ENCODE results near the gene NECAB2.
A peak's percentile ranks its signal among the peaks of the same experiment; 100 is the strongest.

Gene NECAB2

DNA sequence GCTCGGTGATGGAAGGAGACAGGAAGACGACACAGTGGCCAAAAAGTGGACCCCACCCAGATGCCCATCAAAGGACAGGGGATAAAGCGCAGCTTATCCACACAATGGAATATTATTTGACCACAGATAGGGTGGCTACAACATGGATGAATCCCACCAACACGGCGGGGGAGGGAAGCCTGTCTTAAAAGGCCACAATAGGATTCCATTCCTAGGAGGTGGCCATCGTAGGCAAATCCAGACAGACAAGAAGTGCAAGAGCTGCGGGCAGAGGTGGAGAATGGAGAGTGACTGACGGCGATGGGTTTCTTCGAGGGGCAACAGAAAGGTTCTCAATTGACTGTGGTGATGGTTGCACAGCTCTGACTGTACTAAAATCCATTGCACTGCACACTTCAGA lies 58.6 kb downstream of the NECAB2 start:
- DNase-seq (ENCODE audit: low spot score): no peak

DNA sequence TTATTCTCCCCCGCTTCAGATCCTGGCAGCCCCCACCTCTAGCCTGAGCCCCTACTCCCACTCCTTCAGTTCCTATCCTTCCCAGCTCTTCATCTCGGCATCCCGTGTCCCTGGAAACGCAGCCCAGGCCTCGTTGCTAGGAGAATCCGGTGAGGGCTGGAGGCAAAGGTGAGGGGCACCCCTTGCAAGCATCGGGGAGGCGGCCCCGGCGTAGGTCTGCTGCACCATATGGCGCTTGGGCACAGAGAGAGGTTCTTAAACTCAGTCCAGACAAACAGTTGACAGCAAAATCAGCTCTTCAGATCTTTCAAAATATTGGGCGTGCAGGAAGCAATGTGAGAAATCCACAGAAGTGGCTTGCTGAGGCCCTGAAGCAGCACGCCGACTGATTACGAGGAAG lies 59.6 kb downstream of the NECAB2 start:
- DNase-seq (ENCODE audit: low spot score): no peak

DNA sequence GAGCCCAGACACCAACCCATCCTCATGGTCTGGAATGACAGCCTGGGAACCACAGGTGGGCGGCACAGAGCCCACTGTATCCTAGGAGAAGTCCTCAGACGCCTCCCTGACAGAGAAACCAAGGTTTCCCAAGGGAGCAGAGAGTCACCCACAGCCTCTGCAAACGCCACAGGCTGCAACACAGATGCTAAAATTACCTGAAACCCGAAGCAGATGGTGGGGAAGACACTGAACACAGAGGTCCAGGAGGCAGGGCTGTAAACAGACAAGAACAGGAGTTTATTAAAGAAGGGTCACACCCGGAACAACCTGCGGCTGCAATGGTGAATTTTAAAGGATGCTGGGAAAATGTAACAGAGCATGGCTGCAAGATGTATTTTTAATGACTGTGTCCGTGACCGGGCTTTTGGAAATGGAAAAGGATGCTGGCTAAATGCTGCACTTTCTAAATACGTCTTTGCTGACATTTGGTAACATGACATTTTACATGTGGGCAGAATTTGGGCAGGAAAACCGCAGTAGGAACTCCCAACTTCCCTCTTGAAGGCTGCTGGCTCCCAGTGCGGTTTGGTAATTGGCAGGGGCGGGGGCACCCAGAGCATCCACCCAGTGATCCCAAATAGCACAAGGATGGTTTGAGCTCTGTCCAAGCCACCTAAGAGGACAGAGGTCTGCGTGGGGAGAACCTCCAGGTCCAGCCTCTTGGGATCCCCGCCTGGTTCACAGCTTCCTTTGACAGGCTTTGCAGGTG lies 61.4 kb downstream of the NECAB2 start:
- DNase-seq (ENCODE audit: low spot score): no peak

DNA sequence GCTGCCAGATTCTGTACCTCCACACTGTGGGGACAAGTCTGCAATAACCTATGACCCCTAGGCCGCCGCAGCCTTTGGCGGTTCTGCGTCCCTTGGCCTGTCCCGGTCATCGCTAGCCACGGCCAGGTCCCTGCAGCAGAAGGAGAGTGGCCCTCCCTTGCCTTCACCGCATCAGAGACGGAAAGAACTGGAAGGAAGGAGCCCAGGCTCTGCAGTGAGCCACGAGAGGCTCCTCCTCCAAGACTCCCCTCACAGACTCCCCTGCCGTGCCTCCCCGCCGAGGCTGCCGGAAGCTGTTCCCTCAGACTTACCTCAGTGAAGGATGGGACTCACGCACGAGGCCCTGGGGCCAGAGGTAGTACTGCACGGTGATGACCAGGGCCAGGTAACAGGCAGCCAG lies 63.5 kb downstream of the NECAB2 start:
- DNase-seq (ENCODE audit: low spot score): no peak

DNA sequence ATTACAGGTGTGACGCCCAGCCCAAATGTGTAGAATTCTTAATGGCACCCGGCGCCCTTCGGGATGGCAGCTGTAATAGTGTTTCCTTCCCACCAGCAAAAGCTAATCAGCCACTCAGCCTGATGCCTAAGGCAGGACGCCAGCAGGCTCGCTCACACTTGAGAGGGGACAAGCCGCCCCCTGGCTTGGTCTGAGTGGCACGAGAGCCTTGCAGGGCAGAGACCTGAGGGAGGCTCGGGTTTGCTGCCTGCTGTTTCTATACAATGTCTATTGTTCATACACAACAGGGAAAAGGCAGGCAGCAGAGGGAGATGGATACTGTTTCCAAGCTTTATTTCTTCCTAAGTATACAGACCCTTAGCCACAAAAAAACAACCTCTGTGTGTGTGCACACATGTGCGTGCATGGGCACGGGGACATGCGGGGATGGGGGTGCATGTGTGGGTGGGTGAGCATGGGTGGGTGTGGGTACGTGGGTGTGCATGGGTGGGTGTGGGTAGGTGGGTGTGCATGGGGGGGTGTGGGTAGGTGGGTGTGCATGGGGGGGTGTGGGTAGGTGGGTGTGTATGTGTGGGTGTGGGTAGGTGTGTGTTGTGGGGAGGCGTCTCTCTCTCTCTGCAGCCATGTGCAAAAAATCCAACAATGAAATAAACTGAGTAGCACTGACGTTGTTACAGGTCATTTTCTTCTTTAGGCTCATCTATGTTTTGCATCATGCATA lies 64.6 kb downstream of the NECAB2 start:
- DNase-seq (ENCODE audit: low spot score): no peak

DNA sequence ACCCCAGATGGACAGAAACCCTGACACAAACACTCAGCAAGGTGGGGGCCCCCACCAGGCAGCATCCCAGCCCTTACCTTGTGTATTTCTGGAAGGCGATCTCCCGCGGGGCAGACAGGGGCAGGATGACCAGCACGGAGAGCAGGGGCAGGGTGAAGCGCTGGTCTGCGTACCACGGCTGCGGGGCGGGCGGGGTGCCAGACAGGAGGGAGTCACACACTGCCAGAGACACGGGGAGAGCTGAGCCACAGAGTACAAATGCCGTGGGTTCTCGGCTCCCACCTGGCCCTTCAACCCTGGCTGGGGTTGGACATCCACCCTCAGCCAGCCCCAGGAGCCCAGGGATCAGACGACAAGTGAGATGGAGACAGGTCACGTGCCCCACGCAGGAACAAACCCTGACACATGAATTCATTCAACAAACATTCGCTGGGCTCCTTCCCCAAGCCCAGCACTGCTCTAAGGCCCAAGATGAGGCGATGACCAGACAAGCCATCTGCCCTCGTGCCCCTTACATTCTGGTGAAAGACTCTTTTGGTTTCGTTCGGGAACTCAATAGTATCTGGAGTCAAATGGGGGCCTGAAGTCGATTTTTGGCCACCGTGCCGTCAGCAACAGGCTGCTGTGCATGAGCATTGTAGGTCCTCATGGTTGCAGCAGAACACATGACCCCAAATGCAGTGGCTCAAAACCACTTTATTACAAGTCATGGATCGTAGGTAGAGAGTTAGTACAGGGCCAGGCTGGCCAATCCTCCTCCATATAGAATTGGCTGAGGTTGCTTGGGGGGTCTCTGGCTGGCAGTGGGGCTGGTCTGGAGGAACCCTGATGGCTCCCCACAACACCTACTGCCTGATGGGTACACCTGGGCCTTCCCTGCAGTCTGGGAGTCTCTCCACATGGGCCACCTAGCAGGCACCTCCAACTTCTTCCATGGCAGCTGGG lies 65.5 kb downstream of the NECAB2 start:
- no peak for DNase-seq (ENCODE audit: low spot score)

DNA sequence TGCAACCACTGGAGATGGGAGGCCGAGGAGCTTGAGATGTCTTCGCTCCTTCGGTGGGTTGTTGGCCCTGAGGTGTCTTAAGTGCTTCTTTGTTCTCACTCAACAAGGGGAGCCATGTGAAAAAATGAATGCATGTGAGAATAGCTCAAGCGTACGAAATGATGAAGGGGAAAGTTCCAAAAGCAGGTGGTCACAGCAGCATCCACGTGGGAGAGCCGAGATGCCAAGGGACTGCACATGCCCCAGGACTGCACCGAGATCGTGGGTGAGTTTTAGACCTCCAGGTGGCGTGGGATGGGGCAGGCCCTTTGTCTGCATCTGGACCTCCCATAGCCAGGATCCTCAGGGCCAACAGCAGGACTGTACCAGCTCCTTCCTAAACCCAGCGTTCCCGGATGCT lies 66.5 kb downstream of the NECAB2 start:
- no peak for DNase-seq (ENCODE audit: low spot score)

DNA sequence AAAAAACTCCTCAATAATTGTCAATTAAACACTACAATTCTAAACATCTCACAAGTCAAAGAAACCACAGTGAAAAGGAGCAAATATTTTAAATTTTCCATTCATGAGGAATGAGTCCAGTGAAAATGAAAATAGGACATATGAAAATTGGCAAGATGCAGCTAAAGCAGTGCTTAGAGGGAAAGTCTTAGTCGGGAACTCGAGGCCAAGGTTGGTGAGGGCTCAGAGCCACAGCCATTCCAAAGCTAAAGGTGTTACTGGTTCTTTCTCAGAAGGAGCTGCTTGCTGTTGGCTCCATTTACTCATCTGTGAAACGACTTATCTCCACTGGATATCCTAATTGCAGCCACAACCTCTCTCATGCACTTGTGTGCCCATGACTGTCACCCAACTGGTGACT lies 68.1 kb downstream of the NECAB2 start:
- no peak for DNase-seq (ENCODE audit: low spot score)

DNA sequence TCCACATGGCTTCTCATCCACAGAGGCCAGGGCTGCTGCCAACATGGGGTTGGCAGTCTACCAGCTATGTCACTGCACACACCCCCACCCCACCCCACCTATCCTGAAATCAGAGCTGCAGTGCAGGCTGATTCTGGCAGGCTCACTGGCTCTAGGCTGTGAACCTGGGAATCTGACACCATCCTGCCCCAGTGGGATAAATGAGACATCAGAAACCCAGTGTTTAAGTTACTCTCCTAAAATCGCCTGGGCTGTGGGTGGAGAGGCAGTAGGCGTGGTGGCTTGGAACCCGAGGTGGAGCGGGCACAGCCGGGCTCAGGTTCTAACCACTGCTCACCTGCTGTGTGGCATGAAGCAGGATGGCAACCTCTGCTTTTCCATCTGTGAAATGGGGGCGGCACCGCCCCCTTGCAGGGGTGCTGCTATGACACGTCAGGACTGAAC lies 69.0 kb downstream of the NECAB2 start:
- no peak for DNase-seq (ENCODE audit: low spot score)

DNA sequence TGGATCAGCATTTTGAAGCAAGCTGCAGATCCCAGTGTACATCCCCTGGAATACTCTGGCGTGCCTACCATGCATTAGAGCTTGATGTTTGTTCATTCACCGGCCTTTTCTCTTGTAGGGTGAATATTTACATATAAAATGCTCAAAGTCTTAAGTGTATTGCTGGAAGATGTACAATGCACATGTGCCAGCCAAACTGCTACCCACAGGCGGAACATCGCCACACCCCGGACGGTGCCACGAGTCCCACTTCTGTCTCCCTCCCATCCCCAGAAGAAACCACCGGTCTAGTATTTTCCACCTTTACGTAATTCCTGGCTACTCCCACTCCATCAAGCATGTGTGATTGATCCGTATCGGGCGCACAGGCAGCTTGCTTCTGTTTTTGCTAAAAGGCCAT lies 70.4 kb downstream of the NECAB2 start:
- no peak for DNase-seq (ENCODE audit: low spot score)

DNA sequence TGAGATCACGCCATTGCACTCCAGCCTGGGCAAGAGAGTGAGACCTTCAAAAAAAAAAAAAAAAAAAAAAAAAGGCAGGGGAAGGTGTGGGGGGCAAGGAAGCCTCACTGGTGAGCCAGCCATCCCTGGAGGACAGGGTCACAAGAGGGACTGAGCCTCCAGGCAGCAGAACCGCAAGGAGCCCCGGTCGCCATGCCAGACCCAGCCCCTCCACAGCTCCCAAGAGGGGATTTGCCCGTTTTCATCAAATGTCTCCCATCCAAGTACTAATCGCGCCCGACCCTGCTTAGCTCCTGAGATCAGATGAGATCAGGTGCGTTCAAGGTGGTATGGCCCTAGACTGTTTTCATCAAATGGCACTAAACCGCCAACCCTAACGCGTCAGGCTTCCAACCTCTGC lies 71.7 kb downstream of the NECAB2 start:
- DNase-seq (ENCODE audit: low spot score): no peak

DNA sequence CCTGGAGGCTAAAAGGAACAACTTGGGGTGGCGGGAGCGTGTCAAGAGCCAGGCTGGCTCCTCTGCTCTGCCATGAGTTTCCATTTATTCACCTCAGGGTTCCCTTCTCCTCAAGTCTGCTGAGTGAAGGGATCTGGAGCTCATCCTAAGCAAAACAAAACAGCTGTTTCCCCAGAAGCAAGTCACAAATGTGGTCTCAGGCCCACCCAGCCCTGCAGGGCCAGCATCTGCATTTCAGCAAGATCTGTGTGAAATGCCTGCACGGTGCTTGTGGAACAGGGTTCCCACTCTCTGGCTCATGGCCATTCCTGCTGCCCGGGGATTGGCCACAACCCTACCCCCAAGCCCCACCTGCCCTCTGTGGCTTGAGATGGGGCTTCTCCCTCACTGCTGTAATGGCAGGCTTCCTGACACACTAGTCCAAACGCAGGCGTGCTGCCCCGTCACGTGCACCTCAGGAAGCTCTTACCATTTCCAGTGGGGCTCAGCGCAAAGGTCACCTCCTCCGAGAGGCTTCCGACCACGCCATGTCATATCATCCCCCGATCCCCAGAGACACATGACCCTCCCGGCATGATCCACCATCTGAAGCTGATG lies 72.3 kb downstream of the NECAB2 start:
- no peak for DNase-seq (ENCODE audit: low spot score)

DNA sequence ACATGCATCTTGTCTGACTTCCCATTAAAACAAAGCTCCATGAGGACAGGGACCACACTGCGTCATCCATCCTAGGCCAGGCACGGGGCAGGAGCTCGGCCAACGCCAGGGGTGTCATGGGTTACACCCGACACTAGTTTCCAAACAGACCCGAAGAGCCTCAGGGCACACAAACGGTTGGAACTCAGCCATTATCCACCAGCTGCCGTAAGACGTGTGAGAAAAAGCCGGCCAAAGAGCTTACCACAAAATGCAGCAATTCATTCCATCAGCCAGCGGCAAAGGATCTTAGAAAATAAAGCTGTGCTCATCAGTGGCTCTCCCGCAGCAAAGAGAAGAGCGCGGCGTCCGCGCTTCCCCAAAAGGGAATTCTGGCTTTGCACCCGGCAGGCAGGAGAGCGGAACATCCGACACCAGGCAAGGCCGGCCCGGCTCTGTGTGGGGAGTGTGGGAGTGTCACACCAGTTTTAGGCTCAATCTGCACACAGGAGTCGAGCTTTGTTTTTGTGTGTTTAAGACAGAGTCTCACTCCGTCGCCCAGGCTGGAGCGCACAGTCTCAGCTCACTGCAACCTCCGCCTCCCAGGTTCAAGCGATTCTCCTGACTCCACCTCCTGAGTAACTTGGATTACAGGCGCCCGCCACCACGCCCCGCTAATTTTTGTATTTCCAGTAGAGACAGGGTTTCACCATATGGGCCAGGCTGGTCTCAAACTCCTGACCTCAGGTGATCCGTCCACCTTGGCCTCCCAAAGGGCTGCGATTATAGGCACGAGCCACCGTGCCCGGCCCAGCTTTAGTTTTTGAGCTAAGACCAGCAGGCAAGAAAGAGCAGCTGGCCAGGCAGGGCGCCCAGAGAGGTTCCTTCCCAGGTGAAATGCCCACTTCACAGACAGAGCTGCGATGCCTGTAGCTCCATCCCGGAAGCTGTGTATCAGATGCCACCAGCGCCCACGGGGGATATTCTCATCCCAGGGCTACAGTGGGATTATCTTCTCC lies 73.1 kb downstream of the NECAB2 start:
- peak; percentile 68 for DNase-seq (ENCODE audit: low spot score)

DNA sequence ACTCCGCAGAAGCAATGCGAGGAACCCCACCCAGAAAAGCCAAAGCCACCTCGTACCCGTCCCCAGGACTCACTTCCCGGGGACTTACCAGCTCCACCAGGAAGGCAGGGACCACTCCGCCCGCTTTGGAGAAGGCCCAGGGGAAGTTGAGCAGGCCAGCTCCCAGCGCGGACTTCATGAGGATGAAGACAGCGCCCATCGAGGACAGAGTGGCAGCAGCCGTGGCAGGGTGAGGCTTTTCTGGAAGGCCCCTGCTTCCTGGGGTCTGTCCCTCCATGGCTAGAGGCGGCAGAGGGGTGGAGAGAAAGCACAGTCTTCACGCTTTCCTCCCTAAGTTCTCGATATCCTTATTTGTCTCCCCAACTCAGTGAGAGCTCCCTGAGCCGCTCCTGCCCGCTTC lies 73.8 kb downstream of the NECAB2 start:
- DNase-seq (ENCODE audit: low spot score): no peak

DNA sequence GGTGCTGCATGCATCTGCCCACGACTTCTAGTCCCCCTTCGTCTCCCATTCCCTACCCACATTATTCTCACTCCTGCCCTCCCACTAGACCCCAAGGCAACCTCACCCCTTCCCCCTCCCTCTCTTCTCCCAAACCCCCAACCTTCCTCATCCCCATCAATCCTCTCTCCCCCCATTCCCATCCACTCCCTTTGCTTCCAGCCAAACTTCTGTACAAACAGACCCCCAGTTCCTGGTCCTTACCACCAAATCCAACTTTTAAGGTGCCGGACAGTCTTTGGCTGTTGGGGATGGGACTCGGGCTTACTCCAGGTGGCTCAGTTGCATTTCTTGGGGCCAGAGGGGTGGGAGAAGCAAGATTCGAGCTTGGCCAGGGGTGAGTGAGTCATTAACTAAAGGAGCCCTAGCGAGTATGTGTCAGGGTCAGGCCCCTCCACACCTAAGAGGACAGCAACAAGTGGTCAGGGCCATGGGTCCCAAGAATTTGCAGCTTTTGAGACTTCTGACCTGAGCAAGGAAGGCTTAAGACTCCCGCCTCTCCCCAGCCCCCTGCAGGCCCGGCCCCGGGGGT lies 74.3 kb downstream of the NECAB2 start, which contains the start of gene SLC38A8:
TSS of gene SLC38A8 (minus strand) at position 488 of the 571 bp plus-strand sequence. CDS start 638 bp downstream, outside the sequence.
- DNase-seq (ENCODE audit: low spot score): no peak

DNA sequence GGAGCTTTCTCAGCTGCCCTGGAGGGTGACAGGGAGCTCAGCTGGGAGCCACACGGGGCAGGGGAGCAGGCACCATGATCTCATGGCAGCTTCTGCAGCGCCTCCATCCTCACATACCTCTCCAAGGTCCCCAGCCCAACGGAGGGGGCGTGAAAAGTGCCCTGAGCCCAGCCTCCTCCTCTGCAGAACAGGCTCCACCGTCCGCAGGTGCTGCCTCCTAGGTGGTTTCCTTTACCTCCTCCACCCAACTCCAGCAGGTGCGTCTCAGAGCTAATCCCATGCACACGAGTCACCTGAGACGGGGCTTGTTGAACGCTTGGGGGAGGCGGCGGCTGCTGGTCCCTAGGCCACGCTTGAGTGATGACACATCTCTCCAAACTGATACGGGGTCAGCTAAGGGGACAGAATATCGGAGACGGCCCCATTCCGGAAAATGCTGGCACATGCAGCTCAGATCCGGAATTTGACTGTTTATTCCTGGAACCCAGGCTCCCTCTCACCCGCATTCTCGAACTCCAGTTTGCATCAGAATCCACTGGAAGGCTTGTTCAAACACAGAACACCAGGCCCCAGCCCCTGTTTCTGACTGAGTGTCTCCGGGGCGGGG lies 74.9 kb downstream of the NECAB2 start:
- no peak for DNase-seq (ENCODE audit: low spot score)

DNA sequence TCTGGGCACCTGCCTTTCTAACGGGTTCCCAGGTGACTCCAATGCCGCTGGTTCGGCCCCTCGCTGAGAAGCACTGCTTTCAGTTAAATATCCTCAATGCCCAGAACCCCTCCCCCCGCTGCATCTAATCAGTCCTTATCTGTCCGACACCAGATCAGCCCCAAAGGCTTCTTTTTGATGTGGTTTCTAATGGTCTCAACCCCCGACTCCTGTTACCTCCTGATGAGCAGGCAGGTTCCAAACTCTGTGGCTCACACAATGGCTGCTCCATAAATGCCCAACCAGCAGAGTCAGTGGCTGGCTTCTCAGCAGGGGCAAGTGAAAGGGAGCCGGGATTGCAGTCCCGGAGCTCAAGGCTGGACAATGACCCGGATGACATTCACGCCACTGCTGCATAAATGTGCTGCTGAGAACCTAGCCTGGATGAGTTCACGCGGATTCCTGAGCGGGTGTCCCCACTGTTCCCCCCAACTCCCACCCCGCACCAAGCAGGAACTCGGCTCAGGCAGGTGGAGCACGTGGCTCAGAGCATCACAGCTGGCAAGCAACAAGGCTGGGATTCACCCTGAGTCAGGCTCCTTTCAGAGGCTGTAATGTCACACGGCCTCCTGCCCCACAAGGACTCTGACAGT lies 75.6 kb downstream of the NECAB2 start:
- no peak for DNase-seq (ENCODE audit: low spot score)

DNA sequence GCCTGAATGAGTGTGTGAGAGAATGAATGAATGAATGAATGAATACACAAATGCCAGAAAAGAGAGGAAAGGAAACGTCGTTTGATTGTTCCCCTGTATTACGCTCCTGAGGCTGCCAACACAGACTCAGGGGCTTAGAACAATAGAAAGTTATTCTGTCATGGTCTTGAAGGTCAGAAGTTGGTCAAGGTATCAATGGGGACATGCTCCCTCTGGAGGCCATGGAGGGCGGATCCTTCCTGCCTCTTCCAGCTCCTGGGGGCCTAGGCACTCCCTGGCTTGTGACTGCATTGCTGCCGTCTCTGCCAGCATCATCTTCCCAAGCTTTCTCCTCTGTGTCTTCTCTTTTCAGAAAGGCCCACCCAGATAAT lies 76.1 kb downstream of the NECAB2 start:
- peak; percentile 56 for DNase-seq (ENCODE audit: low spot score)

DNA sequence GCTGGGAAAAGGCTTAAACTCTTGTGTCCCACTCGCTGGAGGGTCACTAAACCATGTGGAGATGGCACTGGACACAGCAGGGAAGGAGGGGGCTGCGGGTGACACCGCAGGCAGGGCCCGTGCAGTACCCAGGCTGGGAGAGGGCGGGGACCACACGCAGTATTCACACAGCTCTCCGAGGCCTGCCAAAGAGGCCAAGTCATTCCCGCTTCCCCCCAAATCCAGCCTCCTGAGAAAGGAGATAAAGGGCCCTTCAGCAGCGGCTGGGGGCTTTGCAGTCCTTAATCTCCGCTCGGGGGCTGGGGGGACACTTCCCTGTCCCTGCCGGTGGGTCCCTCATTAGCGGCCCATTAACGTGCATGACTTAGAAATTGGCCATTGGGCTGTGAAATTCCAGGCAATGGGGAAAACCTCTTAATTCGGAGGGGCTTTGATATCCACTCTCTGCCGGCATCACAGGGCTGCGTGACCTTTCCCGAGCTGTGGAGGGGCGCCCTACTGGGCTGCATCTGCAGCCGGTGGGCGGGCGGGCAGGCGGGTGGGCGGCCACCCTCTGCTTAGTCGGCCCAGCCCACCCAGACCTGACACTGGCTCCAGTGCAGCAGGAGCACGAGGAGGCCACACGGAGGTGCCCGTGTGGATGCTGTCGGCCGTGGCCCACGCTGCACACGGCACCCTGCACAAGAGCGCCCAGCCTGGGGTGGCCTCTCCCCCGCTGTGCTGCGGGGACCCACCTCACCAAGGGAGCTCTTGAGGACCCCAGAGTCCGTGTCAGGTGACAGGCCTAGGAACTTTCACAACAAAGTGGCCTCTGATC lies 77.2 kb downstream of the NECAB2 start:
- no peak for DNase-seq (ENCODE audit: low spot score)

All from AG08395 (cell line).